22Rv1 (cell line): Measurements from ENCODE around the gene MSANTD2.

Experiments used
- ZFX ChIP-seq: fragments of 450-650 bp; IDR thresholded peaks from 2 replicates; pipeline ENCODE4 v1.6.1; 2017; ENCODE audit warnings: antibody characterized with exemption, borderline replicate concordance
- TF ChIP-seq, protein P1 (sequence below): fragments of 450-650 bp; IDR thresholded peaks from 2 replicates; pipeline ENCODE4 v1.5.1; 2017; ENCODE audit warnings: mild to moderate bottlenecking

DNA sequence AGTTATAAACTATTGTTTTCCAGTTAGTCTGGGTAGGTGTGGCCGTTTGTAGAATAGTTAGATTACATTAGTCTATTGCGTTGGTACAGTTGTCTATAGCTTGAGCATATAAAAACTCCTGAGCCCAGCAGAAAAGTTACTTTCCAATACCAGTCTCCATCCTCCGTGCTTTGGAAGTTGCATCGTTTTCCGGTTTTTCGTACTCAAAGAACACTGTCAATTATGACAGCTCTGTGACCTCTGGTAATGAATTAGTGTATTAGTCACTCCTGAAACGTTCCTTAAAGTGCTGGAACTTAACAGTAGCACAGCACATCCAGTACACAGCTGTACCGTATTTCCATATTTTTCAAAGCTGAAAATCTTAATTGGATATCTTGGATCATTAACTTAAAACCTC lies 808 bp upstream of the MSANTD2 start:
- TF ChIP-seq, protein P1, sequence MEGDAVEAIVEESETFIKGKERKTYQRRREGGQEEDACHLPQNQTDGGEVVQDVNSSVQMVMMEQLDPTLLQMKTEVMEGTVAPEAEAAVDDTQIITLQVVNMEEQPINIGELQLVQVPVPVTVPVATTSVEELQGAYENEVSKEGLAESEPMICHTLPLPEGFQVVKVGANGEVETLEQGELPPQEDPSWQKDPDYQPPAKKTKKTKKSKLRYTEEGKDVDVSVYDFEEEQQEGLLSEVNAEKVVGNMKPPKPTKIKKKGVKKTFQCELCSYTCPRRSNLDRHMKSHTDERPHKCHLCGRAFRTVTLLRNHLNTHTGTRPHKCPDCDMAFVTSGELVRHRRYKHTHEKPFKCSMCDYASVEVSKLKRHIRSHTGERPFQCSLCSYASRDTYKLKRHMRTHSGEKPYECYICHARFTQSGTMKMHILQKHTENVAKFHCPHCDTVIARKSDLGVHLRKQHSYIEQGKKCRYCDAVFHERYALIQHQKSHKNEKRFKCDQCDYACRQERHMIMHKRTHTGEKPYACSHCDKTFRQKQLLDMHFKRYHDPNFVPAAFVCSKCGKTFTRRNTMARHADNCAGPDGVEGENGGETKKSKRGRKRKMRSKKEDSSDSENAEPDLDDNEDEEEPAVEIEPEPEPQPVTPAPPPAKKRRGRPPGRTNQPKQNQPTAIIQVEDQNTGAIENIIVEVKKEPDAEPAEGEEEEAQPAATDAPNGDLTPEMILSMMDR = no peak
- no peak for TF ChIP-seq ZFX
